COLO829 (cell line): Measurements from ENCODE around the gene CCT3.
"Not testable (repeated sequence)": the region's sequence is repeated elsewhere in the genome, so short reads cannot be mapped to it uniquely, and the experiment has no call there.

Source experiments
- DNase-seq: peaks from one replicate; pipeline ENCODE4 v3.0.0; 2012; ENCODE audit warnings: low spot score

CCT3 gene

DNA sequence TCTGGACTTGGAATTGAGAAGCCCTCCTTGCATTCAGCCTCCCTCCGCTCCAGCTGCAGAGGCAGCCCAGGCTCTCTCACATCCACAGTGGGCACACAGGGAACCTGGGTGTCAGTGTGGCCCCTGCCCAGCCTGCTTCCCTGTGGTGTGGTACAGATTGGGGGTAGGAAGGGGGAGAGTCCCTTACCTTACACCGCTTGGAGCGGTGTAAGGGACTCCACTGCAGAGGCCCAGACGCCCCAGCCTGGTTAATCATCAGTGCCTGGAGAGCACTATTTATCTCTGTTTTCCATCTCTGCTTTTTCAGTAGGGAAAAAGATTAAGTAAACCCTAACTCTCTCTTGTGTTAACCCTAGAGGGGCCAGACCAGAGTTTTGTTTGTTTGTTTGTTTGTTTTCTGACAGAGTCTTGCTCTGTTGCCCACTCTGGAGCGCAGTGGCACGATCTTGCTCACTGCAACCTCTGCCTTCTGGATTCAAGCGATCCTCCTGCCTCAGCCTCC is 30.1 kb upstream of the CCT3 start:
- DNase-seq = no peak

DNA sequence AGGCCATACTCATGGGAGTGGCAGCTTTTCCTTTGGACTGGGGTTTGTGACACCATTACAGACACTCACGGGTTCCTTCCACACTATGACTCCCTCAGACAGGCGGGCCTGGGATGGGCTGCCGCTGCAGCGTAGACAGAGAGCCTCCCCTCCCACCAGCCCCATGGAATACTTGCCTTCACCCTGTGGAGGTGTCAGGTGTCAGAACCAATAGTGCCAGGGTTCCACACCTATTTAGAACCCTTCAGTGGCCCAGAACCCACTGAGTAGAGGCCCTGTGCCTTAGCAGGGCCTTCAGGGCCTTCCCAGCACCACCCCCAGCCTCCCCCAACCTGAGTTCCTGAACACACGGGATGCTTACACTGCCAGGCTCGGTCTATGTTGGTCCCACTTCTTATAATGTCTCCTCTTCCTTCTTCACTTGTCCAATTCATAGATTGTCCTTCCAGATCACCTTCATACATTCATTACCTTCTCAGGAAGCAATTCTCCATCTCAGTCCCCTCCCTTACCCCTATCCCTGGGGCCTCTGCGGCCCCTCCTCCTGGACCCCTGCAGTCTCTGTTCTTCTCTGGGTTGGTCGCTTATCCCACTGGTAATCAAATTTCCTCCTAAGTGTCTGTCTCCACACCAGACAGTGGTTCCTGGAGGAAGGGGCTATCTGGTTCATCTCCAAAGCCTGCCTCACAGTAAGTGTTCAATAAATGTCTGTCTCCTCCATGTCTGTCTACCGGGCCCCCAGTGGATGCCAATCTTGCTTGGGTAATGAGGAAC is 29.5 kb upstream of the CCT3 start:
- DNase-seq = no peak

DNA sequence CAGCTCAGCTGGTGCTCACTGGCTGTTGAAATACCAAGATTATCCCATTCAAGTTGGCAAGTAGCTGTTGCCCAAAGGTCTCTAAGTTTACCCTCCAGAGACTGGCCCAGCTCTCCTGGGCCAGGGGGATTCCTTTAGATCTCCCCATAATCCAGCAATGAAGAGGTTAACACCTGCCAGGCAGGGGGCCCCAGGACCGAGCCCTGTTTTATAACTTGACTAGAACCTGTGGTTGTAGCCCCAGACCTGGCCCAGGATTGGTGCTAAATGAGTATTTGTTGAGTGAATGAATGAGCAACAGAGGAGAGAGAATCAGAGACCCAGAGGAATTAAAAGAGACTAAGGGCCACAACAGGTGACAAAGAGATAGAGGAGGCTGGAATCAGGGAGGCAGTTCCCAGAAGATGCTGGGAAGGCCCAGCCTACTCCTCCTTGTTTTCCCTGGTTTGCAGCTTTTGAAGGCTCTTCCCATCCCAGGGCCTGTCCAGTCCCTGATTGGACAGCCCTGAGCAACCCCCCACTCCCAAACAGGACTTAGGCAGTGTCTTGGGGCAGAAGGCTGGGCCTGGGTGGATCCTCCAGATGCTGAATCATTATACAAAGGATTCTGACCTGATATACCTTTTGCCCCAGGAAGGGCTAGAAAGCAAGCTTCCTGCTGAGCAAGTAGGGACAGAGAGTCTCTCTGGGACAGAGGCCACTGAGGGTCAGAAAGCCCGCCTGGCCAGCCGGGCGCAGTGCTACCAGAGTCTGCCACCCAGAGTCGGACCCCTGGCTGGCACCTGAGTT is 28.5 kb upstream of the CCT3 start:
- DNase-seq = no peak

DNA sequence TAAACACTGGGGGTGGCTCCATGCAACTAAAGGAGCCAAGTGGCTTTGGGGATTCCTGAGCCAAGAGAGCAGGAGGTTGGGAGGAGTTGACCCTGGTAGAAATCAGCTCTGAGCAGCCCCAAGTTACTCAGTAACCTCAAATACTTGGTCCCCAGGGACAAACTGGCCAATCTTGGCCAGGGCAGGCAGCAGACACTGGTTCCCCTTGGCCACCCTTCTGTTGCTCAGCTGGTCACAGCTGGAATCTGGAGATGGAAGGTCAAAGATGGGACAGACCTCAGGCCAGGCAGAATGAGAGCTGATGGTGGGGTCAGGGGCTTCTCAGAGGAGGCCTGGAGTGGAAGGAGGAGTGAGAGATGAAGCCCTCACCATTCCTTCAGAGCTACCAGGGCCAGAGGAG is 27.7 kb upstream of the CCT3 start:
- DNase-seq = no peak

DNA sequence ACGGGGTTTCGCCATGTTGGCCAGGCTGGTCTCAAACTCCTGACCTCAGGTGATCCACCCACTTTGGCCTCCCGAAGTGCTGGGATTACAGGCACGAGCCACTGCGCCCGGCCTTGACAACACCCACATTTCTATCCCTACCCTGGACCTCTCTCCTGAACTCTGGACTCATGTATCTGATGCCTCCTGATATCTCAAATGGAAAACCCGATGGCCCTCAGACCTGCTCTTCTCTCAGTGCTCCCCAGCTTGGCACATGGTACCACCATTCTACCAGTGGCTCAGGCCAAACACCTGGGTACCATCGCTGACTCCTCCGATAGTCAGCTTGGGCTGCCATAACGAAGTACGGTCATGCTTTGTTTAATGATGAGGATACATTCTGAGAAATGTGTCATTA is 22.4 kb upstream of the CCT3 start:
- no peak for DNase-seq

DNA sequence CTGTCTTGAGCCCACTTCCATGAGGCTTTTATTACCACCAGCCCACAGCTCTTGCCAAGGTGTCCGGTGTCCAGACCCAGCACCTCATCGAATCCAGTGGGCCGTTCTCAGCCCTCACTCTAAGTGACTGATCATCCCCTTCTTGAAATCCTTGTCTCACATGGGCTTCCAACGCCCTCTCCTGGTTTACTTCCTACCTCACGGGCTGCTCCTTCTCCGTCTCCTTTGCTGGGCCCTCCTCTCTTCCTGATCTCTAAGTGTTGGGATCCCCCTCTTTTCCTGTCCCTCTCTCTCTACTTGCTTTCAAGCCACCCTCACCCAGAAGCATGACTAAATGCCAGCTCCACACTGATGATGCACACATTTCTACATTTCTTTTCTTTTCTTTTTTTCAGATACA is 21.9 kb upstream of the CCT3 start:
- peak; percentile 53 for DNase-seq

DNA sequence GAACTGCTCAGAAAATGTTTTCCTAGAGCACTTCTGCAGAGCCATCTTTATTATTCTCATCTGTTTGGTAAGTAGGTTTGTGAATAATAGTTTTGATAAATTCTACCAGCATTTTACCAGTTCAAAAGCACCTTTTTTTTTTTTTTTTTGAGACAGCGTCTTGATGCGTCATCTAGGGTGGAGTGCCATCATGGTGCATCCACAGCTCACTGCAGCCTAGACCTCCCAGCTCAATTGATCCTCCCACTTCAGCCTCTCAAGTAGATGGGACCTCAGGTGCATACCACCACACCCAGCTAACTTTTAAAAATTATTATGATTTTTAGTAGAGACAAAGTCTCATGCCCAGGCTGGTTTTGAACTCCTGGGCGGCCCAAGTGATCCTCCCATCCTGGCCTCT is 21.2 kb upstream of the CCT3 start:
- DNase-seq = no peak

DNA sequence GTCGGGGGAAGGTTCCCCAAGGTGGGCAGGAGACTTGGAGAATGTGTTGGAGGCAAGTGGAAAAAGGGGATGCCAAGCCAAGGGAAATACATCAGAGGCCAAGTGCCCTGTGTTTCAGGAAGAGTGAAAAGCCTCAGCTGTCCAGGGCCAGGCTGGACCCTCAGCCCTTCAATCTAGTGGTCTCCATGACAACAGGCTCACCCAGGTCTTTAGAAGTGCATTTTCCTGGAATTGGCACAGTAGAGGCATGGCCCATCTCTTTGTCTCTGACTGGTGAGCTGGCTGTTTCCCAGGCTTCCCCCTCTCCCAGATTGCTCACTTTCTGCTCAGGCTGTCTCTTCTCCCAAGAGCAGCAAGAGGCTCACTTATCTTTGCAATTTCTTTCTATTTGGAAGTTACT is 20.5 kb upstream of the CCT3 start:
- no peak for DNase-seq

DNA sequence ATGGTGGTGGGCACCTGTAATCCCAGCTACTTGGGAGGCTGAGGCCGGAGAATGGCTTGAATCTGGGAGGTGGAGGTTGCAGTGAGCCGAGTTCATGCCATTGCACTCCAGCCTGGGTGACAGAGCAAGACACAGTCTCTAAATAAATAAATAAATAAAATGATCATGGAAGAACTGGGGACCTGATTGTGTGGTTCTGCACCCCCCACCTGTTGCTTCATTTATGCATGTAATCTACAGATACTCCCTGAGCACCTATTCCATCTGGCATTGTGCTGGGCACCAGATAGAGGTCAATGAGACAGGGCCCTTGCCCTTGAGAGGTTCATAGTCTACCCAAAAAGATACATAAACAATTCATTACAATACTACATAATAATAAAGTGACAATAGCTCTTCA is 19.9 kb upstream of the CCT3 start:
- DNase-seq = no peak

DNA sequence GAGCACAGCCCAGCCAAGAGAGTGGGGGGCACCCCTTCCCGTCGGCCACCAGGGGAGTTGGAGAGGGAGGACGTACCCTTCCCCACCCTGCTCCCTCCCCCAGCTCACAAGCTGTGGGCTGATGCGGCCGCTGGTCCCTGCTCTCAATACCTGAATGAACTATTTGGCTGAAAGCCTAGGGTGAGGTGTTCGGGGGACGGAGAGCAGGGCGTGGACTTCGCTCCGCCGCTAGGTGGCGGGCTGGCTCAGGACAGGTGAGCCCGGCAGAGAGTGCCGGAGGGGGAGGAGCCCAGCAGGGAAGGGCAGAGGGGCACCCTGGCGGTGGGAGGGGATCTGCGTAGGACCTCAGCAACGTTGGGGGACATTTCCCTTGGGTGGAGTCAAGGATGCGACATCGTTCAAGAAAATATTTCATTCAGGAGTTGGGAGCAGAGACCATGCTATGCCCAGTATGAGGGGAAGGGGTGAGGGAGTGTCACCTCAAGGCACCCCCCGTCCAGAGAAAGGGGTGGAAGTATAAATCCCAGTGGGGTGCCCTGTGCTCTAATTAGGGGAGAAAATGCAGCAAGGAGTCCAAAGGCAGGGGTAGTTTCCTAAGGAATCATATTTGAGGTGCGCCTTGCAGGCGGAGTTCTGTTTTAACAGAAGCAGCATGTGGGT is 18.9 kb upstream of the CCT3 start:
- no peak for DNase-seq

DNA sequence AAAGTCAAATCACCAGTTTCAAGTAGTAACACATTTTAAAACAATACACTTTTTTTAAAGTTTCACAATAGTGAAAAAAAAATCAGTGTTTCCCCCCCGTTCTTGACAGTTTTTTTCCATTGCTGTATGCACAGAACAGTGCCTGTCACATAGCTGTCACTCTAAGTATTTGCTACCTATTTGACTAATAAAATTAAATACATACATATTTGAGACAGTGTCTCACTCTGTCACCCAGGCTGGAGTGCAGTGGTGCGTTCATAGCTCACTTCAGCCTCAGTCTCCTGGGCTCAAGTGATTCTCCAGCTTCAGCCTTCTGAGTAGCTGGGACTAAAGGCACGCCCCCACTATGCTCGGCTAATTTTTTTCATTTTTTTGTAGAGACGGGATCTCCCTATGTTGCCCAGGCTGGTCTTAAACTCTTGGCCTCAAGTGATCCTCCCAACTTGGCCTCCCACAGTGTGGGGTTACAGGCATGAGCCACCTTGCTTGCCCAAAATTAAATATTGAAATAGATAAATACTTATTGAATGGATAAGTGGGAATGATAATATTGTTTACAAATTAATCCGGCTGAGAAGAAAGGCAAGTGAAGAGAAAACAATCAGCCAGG is 18.3 kb upstream of the CCT3 start:
- DNase-seq = no peak

DNA sequence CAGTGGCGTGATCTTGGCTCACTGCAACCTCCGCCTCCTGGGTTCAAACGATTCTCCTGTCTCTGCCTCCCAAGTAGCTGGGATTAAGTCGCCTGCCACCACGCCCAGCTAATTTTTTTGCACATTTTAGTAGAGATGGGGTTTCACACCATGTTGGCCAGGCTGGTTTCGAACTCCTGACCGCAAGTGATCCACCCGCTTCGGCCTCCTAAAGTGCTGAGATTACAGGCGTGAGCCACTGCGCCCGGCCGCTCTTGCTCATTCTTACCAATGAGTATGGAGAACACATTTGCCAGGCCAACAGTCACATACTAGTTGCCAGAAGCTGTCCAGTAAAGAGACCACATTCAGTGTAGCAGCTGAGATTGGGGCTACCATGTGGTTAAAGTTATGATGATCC is 14.4 kb upstream of the CCT3 start:
- not testable (repeated sequence) for DNase-seq

DNA sequence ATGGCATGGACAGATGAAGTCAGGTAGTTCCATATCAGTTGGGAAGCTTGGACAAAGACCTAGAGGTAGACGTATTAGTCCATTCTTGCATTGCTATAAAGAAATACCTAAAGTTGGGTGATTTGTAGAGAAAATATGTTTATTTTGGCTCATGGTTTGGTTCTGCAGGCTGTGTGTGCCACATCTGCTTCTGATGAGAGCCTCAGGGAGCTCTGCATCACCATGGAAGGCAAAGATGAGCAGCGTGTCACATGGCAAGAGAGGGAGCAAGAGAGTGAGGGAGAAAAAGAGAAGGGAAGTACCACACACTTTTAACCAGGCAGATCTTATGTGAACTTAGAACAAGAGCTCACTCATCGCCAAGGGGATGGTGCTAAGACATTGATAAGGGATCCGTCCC is 9.2 kb upstream of the CCT3 start:
- no peak for DNase-seq

DNA sequence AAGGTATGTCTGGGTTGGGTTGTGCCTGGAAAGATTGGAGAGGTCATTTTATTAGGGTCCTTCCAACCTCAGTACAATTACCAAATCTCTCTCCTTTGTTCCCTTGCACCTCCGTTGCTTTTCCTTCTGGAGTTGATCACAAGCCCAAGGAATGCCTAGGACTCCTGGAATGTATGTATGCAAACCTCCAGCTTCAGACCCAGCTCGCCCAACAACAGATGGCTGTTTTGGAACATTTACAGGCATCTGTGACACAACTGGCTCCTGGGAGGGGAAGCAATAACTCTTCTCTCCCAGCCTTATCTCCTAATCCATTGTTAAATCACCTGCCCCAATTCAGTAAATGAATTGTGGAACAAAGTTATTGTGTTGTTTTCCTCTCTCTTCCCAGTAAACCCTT is 8.5 kb upstream of the CCT3 start:
- DNase-seq = no peak

DNA sequence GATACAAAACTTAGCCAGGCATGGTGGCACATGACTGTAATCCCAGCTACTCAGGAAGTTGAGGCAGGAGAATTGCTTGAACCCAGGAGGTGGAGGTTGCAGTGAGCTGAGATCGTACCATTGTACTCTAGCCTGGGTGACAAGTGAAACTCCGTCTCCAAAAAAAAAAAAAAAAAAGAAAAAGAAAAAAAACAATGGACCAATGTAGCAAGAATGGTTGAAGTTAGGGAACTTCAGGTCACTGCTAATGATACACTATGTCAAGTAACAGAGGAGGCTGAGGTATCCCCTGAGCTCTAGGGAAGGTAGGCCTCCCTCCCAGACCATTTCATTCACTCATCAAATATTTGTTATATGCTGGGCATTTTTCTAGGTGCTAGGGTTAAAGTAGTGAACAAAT is 7.9 kb upstream of the CCT3 start:
- DNase-seq = not testable (repeated sequence)

DNA sequence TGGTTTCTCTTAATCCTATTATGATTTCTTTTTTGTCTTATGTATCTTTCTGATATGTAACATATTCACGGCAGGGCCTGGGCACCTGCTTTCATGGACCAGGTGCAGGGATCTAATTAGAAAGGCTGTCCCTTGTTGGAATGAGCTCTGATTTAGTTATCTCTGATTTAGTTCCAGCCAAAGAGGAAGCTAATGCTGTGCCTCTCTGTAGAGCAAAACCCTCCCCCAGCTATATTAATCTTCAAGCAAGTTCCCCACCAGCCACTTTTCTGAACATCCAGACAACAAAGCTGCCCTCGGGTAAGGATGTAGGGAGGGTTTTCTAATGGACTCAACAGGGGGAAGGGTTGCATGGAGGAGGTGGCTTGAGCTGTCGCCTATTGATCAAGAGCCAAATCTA is 6.3 kb upstream of the CCT3 start:
- no peak for DNase-seq

DNA sequence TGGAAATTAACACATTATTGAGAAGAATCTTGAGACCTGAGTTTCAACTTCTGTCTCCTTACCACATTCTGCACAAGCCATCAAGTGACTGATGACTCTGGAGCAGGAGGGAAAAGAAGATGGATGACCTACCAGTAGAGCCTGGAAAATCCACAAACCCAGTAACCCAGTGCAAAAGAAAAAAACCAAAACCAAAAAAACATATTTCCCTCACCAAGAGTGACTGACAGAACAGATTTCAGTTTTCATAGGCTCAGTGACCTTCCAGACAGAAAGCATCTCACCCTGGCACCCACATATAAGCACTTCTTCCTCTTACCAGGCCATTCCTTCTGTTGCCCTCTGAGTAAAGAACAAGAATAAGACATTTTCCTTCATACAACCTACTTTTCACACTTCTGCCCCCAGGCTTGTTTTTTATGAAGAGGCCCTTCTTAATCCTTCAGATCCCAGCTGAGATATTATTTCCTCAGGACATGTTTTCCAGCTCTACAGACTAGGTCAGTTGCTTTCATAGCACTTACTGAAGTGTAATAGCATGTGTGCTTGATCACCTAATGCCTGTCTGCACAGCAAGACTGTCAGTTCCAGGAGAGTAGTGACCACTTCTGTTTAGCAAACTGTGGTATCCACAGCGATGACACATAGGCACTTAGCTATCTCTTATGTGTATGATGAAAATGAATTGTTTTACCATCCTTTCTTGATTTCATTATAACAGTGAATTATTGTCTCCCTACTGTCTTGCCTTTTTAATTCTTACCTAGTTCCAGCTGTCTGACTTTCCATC is 4.3 kb upstream of the CCT3 start:
- no peak for DNase-seq

DNA sequence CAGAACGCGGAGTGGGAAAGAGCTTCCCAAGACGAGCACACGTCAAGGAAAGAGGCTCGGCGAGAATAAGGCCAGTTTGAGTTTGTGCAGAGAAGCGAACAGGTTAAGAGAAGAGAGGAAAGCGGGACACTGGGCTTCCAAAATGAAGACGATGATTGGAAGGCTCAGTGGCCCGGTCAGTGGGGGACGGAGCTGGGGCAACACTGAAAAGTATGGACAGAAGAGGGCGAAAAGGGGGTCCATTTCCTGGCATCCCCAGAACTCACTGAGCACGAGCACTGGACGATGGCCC is 258 bp downstream of the CCT3 start:
- DNase-seq = no peak

DNA sequence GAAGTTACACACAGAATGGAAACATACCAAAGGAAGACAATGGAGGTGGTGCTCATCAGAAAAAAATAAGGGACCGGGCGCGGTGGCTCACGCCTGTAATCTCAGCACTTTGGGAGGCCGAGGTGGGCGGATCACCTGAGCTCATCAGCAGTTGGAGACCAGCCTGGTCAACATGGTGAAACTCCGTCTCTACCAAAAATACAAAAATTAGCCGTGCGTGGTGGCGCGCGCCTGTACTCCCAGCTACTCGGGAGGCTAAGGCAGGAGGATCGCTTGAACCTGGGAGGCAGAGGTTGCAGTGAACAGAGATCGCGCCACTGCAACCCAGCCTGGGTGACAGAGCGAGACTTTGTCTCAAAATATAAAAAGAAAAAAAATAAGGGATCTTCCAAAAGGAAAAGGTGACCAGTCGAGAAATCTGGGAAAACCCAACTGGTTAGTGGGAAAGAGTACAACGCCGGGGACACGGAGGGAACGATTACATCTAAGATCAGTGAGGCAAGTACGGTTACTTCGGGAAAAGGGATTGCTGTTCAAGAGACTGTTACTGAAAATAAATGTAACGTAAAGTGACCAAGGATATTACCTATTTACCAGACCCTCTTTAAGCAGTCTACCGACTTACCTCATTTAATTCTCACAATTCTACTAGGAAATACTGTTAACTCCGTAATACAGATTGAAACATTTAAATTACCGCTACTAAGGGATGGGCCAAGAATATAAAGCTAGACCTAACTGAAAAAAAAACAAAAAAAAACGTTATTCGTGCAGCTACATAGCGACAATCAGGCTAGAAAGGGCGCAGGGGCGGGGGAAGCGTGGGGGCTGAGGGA is 822 bp downstream of the CCT3 start:
- no peak for DNase-seq

DNA sequence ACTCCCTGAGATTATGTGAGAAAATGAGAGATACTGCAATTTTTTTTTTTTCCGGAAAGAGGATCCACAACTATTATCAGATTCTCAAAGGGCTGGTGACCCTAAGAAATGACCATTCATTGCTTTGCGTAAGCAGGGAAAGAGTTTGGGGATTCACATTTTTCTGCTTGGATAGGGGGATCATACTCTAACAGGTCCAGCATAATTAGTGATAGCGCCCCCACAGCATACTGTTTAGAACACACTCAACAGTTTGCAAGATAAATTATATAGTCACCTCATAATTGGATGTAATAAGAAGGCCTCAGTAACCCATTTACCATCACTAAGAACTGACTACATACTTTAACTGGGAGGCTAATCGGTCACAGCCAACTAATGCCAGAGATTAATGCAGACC is 1.9 kb downstream of the CCT3 start:
- no peak for DNase-seq

DNA sequence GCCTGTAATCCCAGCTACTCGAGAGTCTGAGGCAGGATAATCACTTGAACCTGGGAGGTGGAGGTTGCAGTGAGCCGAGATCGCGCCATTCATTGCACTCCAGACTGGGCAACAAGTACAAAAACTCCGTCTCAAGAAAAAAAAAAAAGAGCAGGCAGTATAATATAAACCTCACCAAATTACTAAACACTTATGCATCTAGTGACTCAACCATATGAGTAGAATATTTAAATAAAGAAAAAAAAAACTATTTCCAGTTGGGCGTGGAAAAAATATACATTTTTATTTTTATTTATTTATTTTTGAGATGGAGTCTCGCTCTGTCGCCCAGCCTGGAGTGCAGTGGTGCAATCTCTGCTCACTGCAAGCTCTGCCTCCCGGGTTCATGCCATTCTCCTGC is 14.9 kb downstream of the CCT3 start:
- not testable (repeated sequence) for DNase-seq
